Fibroblast of lung (primary cell): ENCODE measurements around the gene TRAPPC12. TPM values are rescaled to one million over a fixed set of nuclear protein-coding genes. Genes with fewer than 3 reads are reported as not detected.

Experiments used
- DNase-seq, 2 donors: peaks; one replicate each; pipeline versions ENCODE4 v3.0.0 to v3.0.0-alpha.2; 2010; ENCODE audit warnings: low read depth in 2 of 2
- H2AFZ ChIP-seq: 2 replicates; pipeline ENCODE4 v1.5.1; 2012; ENCODE audit warnings: low read length, control low read depth, inconsistent platforms
- H3K27ac ChIP-seq: 2 replicates; pipeline ENCODE4 v1.5.1; 2011; ENCODE audit warnings: low read length, control low read depth; ENCODE audit not compliant: insufficient read depth
- H3K27me3 ChIP-seq: 2 replicates; pipeline ENCODE4 v1.5.1; 2011; ENCODE audit warnings: mild to moderate bottlenecking, low read length; ENCODE audit not compliant: control insufficient read depth, insufficient read depth
- H3K36me3 ChIP-seq: 2 replicates; pipeline ENCODE4 v1.5.1; 2011; ENCODE audit warnings: low read length; ENCODE audit not compliant: control insufficient read depth, insufficient read depth
- H3K4me1 ChIP-seq: 2 replicates; pipeline ENCODE4 v1.5.1; 2011; ENCODE audit warnings: low read length; ENCODE audit not compliant: control insufficient read depth, insufficient read depth; ENCODE audit errors: extremely low read depth
- H3K4me2 ChIP-seq: 2 replicates; pipeline ENCODE4 v1.5.1; 2011; ENCODE audit warnings: low read length, control low read depth; ENCODE audit not compliant: insufficient read depth; ENCODE audit errors: extremely low read depth
- H3K4me3 ChIP-seq, 4 experiments: fragments of 200-600 bp in 1 of 4; sonication (generic) in 1 of 4; replicated peaks in 1 of 4; 2 replicates each; pipeline ENCODE4 v1.5.1; 2011 to 2016; ENCODE audit warnings: low read length in 4 of 4, low read depth in 3 of 4, mild to moderate bottlenecking in 3 of 4, control low read depth in 2 of 4, inconsistent platforms in 1 of 4, mixed read lengths in 1 of 4; ENCODE audit not compliant: insufficient read depth in 1 of 4; ENCODE audit errors: control extremely low read depth in 1 of 4
- H3K79me2 ChIP-seq: 2 replicates; pipeline ENCODE4 v1.5.1; 2012; ENCODE audit warnings: mild to moderate bottlenecking, low read length, inconsistent platforms; ENCODE audit not compliant: control insufficient read depth, insufficient read depth
- H3K9ac ChIP-seq: 2 replicates; pipeline ENCODE4 v1.5.1; 2011; ENCODE audit warnings: mild to moderate bottlenecking, low read length, control low read depth; ENCODE audit not compliant: insufficient read depth
- H3K9me3 ChIP-seq: 2 replicates; pipeline ENCODE4 v1.5.1; 2012; ENCODE audit warnings: low read depth, low read length; ENCODE audit not compliant: control insufficient read depth, insufficient read depth
- H4K20me1 ChIP-seq: 2 replicates; pipeline ENCODE4 v1.5.1; 2011; ENCODE audit warnings: low read length; ENCODE audit not compliant: control insufficient read depth, insufficient read depth; ENCODE audit errors: extremely low read depth
- CTCF ChIP-seq, 2 donors: IDR thresholded peaks in 1 of 2; conservative IDR thresholded peaks in 1 of 2; 1 replicate in 1 of 2; 2 replicates in 1 of 2; pipeline ENCODE4 v1.5.1; 2011 to 2012; ENCODE audit warnings: low read length in 2 of 2, control low read depth in 1 of 2, inconsistent platforms in 1 of 2, low read depth in 1 of 2, mild to moderate bottlenecking in 1 of 2
- EZH2 ChIP-seq: IDR thresholded peaks from 2 replicates; pipeline ENCODE4 v1.5.1; 2012; ENCODE audit warnings: low read length, control low read depth, mild to moderate bottlenecking; ENCODE audit errors: missing control alignments
- polyA plus RNA-seq, 2 donors: library from polyadenylated mRNA; depleted of rRNA in 1 of 2; stranded (reverse) in 1 of 2; unstranded in 1 of 2; fragments of >200 nt; gene quantifications; 2 replicates each; pipeline ENCODE4 v1.2.1, GENCODE V29; 2011 to 2012; ENCODE audit warnings: missing spikeins in 1 of 2
- total RNA-seq: library from RNA; depleted of rRNA; stranded (reverse); fragments of >200 nt; gene quantifications from 2 replicates; pipeline ENCODE4 v1.2.1, GENCODE V29; 2014

The TRAPPC12 gene
- total and polyA plus RNA-seq, 2 donors (not counting 1 experiment from before 2014, with no cell fraction given) = 33.7 to 53.2 TPM

GRCh38 chr2:3421580-3421979 is 42.1 kb downstream of the TRAPPC12 start:
- Histone ChIP-seq H3K9ac (no peak overlapping the region), H3K79me2 (no peaks in the 10 kb centered on the region), H4K20me1 (no peaks in the 10 kb centered on the region), H3K27ac (no peak overlapping the region), H3K4me3 (no peak overlapping the region), H3K4me1 (no peaks in the 10 kb centered on the region), H3K9me3 (no peaks in the 10 kb centered on the region), H3K27me3 (no peaks in the 10 kb centered on the region), H2AFZ (no peak overlapping the region), H3K4me2 (no peak overlapping the region), H3K36me3 (peaks cover 13% of the 10 kb centered on the region)
- no peak for DNase-seq
- TF ChIP-seq CTCF (conservative IDR thresholded peaks at IDR 0.05 in 1 of 2, IDR thresholded peaks at IDR 0.05 in 1 of 2; ENCODE audit: low read depth in 1 of 2, low read length in 2 of 2) = no peak

- H3K4me3 ChIP-seq = no peak overlapping the region
- H4K20me1 ChIP-seq = no peaks in the 10 kb centered on the region
- H3K9me3 ChIP-seq = no peaks in the 10 kb centered on the region
- H2AFZ ChIP-seq = no peak overlapping the region
- H3K27ac ChIP-seq = no peak overlapping the region
- H3K4me1 ChIP-seq = no peaks in the 10 kb centered on the region
- no peaks in the 10 kb centered on the region for H3K79me2 ChIP-seq
- no peak for DNase-seq
- peaks cover 13% of the 10 kb centered on the region for H3K36me3 ChIP-seq
- no peak for TF ChIP-seq CTCF (conservative IDR thresholded peaks at IDR 0.05 in 1 of 2, IDR thresholded peaks at IDR 0.05 in 1 of 2; ENCODE audit: low read depth in 1 of 2, low read length in 2 of 2)
- TF ChIP-seq EZH2 = no peak
- no peak overlapping the region for H3K4me2 ChIP-seq
- no peaks in the 10 kb centered on the region for H3K27me3 ChIP-seq
- no peak overlapping the region for H3K9ac ChIP-seq
Observed at GRCh38 chr2:3422161-3422779, 42.8 kb downstream of the TRAPPC12 start.

- peaks cover 13% of the 10 kb centered on the region for H3K36me3 ChIP-seq
- DNase-seq = peak; percentile 6 to 52
- H3K27me3 ChIP-seq = no peaks in the 10 kb centered on the region
Observed at GRCh38 chr2:3423492-3424170, 44.1 kb downstream of the TRAPPC12 start.

More at GRCh38 chr2:3423492-3424170, 44.1 kb downstream of the TRAPPC12 start:
- H3K4me2 ChIP-seq = no peak overlapping the region
- no peaks in the 10 kb centered on the region for H3K9me3 ChIP-seq
- H3K79me2 ChIP-seq = no peaks in the 10 kb centered on the region
- H3K27ac ChIP-seq = no peak overlapping the region
- H4K20me1 ChIP-seq = no peaks in the 10 kb centered on the region
- peak; percentile 97 to 99 for TF ChIP-seq CTCF (conservative IDR thresholded peaks at IDR 0.05 in 1 of 2, IDR thresholded peaks at IDR 0.05 in 1 of 2; ENCODE audit: low read depth in 1 of 2, low read length in 2 of 2)
- no peak for TF ChIP-seq EZH2
- no peak overlapping the region for H2AFZ ChIP-seq
- no peaks in the 10 kb centered on the region for H3K4me1 ChIP-seq
- no peak overlapping the region for H3K9ac ChIP-seq
- H3K4me3 ChIP-seq = no peak overlapping the region
